GM18861 (cell line): Measurements from ENCODE around the gene GLUD1.
A peak's percentile ranks its signal among the peaks of the same experiment; 100 is the strongest.
"Not testable (repeated sequence)": the region's sequence is repeated elsewhere in the genome, so short reads cannot be mapped to it uniquely, and the experiment has no call there.

ENCODE experiments used
- ATAC-seq: cut with Tn5 transposase; IDR thresholded peaks from one replicate; pipeline ENCODE4 v1.9.1; 2021; ENCODE audit not compliant: unreplicated experiment

Gene GLUD1

DNA sequence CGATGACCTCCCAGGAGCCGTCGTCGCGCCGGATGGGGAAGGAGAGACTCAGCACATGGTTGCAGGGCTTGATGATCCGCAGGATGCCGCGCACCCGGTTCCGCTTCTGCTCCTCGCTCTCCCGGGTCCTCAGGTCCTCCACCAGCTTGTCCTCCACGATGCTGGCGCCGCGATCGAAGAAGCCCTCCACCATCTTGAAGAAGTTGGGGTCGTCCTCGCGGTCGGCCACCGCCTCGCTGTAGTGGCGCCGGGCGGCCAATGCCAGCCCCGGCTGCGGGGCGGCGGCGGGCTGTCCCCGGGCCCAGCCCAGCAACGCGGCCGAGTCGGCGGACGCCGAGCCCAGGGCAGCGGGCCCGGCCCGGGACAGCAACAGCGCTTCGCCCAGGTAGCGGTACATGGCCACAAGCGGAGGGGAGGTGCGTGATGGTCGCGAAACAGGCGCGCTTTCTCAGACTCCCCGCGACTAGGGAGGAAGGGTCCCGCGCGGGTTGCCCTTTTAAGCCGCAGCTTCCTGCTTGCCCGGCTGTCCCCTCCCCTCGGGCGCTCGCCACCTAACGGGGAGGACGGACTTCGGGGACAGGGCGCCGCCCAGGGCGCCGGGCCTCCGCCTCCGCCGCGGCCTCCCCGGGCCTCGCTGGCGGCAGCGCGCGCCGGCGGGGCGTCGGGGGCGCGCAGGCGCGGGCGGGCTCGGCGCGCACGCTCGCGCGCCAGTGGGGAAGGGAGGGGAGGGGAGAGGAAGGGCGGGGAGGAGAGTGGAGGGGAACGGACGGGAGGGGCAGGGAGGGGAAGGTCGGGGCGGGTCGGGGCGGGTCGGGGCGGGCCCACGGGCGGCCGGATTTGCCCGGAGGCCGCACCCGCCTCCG lies at the start of gene GLUD1, which contains the start of gene SHLD2:
GLUD1 (minus strand) TSS at position 471 of the 863 bp plus-strand sequence; CDS start at position 397, 74 bp downstream.
SHLD2 (plus strand) TSS at position 834 of the 863 bp plus-strand sequence. CDS start 56,149 bp downstream, outside the sequence.
- peak; percentile 53 for ATAC-seq

GRCh38 chr10:87143109-87143418 lies 48.4 kb upstream of the GLUD1 start:
- ATAC-seq, result not testable (repeated sequence)

DNA sequence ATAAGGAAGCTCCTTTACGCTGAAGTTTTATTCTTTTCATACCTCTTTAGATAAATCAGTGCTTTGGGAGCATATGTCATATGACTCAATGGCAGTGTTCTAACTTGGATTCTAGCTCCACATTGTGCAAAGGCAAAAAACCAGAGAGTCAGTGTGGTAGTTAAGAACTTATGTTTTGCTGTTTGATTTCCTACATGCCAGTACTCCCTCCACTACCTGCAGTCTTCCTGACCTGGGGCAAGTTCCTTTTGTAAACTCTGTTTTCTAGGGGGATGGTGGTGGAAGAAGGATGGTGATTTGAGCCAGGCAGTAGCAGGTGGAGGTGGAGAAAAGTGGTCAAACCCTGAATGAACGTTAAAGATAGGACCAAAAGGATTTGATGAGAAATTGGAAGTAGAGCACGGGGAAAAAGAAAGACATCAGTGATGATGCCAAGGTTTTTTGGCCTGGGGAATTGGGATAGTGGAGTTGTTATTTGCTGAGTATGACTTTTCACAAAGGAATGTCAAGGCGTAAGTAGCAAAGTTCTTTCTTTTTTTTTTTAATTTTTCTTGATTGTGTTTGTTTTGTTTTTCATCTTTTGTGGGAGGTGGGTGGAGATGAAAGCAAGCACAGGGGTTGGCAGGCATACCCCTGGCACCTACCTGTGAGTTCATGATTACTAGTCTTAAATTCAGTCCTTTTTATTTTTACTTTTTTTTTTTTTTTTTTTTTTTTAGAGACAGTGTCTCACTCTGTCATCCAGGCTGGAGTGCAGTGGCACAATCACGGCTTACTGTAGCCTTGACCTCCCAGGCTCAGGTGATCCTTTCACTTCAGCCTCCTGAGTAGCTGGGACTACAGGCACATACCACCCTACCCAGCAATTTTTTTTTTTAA lies 47.8 kb upstream of the GLUD1 start:
- not testable (repeated sequence) for ATAC-seq

DNA sequence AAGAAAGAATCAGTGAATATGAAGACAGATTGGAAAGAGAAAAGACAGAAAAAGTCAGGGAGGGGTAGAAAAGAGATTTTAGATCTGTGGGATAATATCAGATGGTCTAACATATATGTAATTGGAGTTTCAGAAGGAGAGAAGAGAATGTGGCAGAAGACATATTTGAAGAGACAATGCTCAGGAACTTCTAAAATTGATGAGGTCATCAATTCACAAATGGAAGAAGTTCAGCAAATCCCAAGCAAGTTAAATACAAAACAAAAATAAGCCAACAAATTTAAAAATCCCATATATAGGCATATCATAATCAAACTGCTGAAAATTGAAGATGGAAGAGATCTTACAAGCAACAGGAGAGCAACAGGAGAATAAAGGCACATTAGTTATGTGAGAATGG lies 42.8 kb upstream of the GLUD1 start:
- not testable (repeated sequence) for ATAC-seq

DNA sequence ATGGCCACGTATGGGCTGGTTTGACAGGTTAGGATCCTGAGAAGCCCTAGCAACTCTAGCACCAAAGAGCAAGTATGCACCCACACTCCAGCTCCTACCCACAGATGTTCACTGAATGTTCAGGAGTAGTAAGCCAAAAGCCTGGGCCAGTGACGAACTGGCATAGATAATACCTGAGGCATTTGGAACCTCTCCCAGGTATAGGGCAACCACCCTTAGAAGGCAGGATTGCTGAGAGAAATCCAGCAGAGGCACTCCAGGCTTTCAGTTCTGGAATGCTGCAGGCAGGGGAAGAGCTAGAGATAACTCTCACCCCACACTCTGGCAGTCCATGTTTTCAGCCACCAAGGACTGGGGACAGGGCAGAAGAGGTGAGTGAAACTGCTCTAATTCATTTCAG lies 39.8 kb upstream of the GLUD1 start:
- ATAC-seq, result not testable (repeated sequence)

DNA sequence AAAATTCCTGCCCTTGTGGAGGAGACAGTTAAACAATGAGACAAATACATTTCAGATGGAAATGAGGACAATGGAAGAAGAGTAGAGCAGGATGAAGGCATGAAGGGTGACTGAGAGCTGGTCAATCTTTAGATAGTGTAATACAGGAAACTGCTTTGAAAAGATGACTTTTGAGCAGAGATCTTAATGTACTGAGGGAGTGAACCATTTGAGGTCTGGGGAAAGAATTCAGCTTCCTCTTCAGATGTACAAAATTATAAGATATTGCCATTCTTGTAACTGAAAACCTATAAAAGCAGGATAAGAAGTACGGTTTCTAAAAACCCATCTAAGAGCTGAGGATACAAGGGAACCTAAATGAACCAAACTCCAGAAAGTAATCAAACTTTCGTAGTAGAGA lies 39.3 kb upstream of the GLUD1 start:
- not testable (repeated sequence) for ATAC-seq

GRCh38 chr10:87132176-87132575 lies 37.5 kb upstream of the GLUD1 start:
- ATAC-seq, result not testable (repeated sequence)

DNA sequence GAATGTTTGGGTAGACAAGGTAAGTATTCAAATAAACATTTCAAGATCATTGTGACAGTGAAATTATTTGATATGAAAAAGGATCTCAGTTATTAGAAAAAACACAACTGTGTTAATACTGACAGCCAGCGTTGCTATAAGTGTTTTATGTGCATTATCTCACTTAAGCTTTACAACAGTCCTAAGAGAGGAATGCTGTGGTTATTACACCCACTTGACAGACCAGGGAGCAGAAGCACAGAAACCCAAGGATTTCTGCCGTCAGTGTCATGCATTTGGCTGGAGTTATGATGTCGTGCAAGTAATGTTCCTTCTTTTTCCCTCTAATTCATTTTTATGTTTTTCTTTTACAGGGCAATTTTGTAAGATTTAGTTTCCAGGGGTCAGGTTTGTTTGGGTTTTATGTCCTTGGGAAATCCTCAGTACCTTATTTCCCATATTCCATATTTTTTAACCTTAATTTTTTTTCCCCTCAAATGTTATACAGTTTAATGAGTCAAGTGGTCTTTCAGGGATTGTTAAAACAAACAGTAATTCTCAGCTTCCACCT lies 33.0 kb upstream of the GLUD1 start:
- not testable (repeated sequence) for ATAC-seq

DNA sequence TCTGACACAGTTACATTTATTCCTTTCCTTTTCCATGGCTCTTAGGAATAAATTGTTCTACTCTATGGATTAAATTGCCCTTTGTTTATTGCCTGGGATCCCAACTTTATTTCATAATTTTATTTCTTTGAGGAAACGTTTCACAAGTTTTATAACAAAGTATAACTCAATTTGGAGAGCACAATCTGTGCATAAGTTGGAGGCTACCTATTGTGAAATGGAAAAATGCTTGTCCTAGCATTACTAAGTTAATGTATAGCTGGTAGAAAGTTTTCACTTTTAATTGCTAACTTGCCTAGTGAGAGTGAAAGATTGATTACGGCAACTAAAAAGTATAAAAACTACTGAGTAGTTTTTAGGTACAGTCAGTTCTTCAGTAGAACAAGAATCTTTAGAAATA lies 32.4 kb upstream of the GLUD1 start:
- ATAC-seq, result not testable (repeated sequence)

GRCh38 chr10:87123351-87123750 lies 28.7 kb upstream of the GLUD1 start:
- ATAC-seq, result not testable (repeated sequence)

DNA sequence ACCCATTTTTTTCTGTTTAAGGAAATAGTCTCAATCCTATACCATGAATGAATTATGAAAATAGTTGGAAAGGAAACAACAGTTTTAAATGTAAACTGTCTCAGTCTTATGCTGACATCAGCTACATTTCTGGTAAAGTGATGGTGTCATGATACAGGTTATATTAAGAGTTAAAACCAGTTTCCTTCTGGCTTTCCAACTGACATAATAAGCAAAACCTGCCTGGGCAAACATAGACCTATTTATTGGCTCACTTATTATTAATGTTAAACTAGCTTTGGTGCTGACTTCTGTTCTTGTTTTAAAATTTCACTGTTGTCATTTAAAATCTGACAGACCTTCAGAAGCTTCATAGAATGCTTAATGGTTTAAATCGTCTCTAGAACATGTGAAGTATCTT lies 24.4 kb upstream of the GLUD1 start:
- not testable (repeated sequence) for ATAC-seq

GRCh38 chr10:87118122-87118521 lies 23.5 kb upstream of the GLUD1 start:
- ATAC-seq, result not testable (repeated sequence)

DNA sequence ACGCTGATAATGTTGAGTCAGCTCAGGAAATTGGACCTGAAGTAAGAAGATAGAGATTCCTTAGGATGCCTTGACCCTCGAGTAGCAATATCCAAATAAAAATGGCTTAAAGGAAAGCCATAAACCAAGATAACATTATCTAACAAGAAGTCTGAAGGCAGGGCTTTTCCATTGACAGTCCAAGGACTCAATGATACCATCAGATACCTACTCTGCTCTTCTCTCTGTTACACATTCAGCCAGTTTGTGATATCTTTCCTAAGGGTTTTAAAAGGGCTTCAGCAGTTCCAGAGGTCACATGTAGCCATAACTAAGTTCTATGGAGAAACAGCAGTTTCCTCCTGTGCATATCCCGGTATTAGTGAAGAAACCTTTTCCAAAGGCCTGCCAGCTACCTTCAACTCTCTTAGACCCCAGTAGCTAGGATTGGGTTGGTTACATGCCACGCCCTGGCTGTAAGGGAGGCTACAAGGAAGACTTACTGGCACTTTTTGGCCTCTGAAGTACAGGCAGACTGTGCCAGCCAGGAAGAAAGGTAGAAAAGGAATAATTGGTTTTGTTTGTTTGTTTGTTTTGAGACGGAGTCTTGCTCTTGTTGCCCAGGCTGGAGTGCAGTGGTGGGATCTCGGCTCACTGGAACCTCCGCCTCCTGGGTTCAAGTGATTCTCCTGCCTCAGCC lies 10.9 kb upstream of the GLUD1 start:
- no peak for ATAC-seq

DNA sequence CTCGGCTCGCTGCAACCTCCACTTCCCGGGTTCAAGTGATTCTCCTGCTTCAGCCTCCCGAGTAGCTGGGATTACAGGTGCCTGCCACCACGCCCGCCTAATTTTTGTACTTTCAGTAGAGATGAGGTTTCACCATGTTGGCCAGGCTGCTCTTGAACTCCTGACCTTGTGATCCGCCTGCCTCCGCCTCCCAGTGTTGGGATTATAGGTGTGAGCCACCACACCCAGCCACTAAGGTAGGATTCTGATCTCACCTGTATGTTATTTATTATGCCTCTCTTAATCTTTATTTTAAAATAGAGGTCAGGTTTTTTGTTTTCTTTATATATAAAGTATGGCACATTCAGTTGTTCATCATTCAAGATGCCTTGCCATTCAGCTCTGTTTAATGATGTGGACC lies 10.1 kb upstream of the GLUD1 start:
- not testable (repeated sequence) for ATAC-seq

DNA sequence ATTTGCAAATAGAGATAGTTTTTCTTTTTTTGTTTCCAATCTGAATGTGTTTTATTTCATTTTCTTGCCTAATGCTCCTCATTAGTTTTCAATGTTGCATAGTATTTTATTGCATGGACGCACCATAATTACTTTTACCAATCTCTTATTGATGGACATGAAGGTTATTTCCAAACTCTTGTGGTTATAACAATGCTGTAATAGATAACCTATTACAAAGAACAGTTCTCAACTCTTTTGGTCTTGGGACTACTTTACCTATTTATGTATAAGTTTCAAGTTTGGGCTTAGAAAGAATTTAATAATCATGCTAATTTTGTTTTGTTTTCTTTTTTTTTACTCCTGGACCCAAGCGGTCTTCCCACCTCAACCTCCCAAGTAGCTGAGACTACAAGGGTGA lies 7.4 kb upstream of the GLUD1 start:
- no peak for ATAC-seq

- ATAC-seq, result peak; percentile 33
These were observed 748 bp upstream of the GLUD1 start for GRCh38 chr10:87095236-87095945.

DNA sequence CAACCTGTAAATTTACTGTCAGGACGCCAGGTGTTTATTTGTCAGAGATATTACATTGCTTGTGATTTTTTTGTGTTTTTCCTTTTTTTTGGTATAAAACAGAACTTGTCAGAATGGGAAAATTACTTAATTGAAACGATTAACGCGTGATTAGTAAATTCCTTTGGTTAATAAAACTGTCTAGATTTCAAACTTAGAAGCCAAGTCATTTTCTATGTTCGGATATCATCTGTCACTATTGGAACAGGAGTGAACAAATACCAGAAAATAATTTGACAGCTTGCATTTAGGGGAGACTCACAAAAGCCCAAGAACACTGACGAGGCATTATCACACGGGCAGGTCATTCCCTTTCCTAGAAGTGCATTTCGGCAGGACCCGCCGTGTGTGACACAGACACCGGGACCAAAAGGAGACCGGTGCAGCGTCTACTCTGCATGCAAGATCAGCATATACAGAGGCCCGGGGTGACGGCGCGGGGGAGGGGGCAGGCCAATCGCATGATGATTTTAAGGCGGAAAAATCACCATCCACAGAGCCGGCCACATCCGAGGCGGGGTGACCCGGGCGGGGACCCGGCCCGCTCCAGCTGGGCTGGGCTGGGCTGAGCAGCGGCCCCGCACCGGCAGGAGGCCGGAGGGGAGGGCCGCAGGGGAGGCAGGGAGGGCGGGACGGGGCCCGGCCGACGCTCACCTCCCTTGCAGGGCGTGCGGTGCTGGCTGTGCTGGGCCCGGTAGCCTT lies 841 bp downstream of the GLUD1 start:
- peak; percentile 10 for ATAC-seq

- peak; percentile 27 for ATAC-seq
These were observed 1.6 kb downstream of the GLUD1 start for GRCh38 chr10:87092861-87093631.

DNA sequence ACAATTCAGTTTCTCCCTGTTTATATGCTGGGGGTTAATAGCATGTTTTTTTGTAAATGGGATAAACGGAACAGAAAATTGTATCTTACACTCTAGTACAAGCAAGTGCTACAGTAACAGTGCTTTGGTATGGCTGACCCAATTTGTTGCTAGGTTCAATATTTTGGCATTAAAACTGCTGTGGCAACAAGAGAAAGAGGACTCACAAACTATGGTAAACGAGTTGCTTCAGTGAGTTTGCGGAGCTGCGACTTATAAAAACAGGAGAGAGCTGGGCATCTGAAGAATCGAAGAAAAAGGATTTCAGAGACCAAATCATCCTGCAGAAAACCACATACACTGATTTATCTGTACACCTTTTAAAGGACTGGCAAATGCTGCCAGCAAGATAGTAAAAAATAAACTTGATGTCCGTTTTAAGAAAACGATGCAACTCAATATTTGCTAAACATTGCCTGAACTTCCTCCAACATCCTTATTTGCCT lies 2.2 kb downstream of the GLUD1 start:
- ATAC-seq, result no peak
